Activated CD8-positive, alpha-beta T cell treated with anti-CD3 and anti-CD28 coated beads for 36 hours (primary cell): ENCODE measurements around the gene CCNJL. TPM values are rescaled to one million over a fixed set of nuclear protein-coding genes. Genes with fewer than 3 reads are reported as not detected.

Source experiments
- ATAC-seq: fragments of 200-7000 bp; cut with Tn5 transposase; one replicate; pipeline ENCODE4 v1.10.0; 2021; ENCODE audit warnings: mild to moderate bottlenecking, moderate library complexity
- CTCF ChIA-PET: fragments of 350-600 bp; sonication (Branson Sonifier 250); formaldehyde crosslinking; loops from one replicate; lab custom pipeline; 2021; ENCODE audit warnings: antibody characterized with exemption; lab: Charles Lee
- POLR2A ChIA-PET: fragments of 350-600 bp; sonication (Branson Sonifier 250); formaldehyde crosslinking; loops from one replicate; lab custom pipeline; 2021; ENCODE audit warnings: antibody characterized with exemption; lab: Charles Lee
- DNase-seq: peaks from one replicate; pipeline ENCODE4 v3.0.0-alpha.2; 2020
- H3K27ac Mint-ChIP-seq: one replicate; pipeline ENCODE4 v1.8.0; 2021; ENCODE audit warnings: mild to moderate bottlenecking, mixed read lengths
- H3K27me3 Mint-ChIP-seq: one replicate; pipeline ENCODE4 v1.8.0; 2021; ENCODE audit warnings: mixed read lengths
- H3K36me3 Mint-ChIP-seq: one replicate; pipeline ENCODE4 v1.8.0; 2021; ENCODE audit warnings: low read depth, mixed read lengths
- H3K4me1 Mint-ChIP-seq: one replicate; pipeline ENCODE4 v1.8.0; 2021; ENCODE audit warnings: low read depth, mixed read lengths
- H3K4me3 Mint-ChIP-seq: one replicate; pipeline ENCODE4 v1.8.0; 2021; ENCODE audit warnings: mild to moderate bottlenecking, moderate library complexity, mixed read lengths
- H3K9me3 Mint-ChIP-seq: one replicate; pipeline ENCODE4 v1.8.0; 2021; ENCODE audit warnings: mixed read lengths
- intact Hi-C: fragments of 100-400 bp; cut with micrococcal nuclease; formaldehyde crosslinking; loops from one replicate; pipeline ENCODE4 v1.10.0; 2022
- total RNA-seq, 2 experiments: library from RNA; stranded (reverse); gene quantifications; one replicate each; pipeline ENCODE4 v1.2.3, GENCODE V29; 2021
- TF ChIP-seq, protein P1 (sequence below): fragments of 200-600 bp; IDR thresholded peaks from one replicate; pipeline ENCODE4 v1.8.0; 2022; ENCODE audit warnings: antibody characterized with exemption, mild to moderate bottlenecking

Gene CCNJL, protein sequence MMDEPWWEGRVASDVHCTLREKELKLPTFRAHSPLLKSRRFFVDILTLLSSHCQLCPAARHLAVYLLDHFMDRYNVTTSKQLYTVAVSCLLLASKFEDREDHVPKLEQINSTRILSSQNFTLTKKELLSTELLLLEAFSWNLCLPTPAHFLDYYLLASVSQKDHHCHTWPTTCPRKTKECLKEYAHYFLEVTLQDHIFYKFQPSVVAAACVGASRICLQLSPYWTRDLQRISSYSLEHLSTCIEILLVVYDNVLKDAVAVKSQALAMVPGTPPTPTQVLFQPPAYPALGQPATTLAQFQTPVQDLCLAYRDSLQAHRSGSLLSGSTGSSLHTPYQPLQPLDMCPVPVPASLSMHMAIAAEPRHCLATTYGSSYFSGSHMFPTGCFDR
- total RNA-seq = not detected

DNA sequence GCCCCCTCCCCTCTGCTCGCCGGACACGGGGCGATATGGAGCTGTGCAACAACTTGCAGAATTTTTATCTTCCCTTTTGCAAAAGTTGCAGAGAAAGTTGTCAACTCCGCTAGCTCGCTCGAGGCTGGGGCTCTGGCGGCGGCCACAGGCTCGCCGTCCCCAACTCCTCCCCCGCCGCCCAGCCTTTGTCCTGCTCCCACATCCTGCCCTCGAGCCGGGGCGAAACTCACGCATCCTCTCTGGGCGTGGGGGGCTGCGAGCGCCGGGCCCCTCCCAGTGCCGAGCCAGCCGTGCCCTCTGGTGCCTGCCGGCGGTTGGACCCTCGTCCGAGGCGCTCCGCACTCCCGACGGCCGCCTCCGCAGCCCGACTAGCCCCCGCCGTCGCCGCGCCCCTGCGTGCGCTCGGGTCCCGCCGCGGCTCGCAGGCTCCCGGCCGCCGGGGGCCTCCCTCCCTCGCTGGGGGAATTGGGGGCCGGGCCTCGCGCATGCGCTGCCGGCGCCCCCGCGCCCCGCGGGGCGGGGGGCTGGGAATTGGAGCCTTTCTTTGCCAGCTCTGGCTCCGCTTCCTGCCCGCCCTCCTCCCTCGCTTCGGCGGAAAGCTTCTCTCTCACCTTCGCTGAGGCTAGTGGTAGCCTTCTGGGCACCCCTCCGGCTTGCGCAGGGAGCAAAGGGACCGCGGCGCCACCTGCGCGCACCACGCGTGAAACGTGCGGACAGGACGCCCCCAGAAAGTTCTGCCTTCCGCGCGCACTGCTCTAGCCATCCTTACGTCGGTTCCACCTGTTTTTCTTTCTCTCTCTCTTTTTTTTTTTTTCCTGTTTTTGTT is at the start of gene CCNJL:
Gene CCNJL, minus strand, starts transcription at position 431 of the 826 bp plus-strand sequence. CDS start 641 bp downstream, outside the sequence.
- H3K9me3 Mint-ChIP-seq = no peaks in the 10 kb centered on the region
- intact Hi-C loops = no loop called here
- H3K27ac Mint-ChIP-seq = no peak within 1 kb of the TSS
- ATAC-seq (peak; percentile 61), DNase-seq (peak; percentile 23)
- peaks cover 54% of the 10 kb centered on the region for H3K27me3 Mint-ChIP-seq
- CTCF ChIA-PET = interaction anchor here (2.7 kb wide), 1 partner anchor 33 kb away, joined by 10 read pairs; no protein-coding TSS in a partner anchor
- TF ChIP-seq, protein P1, sequence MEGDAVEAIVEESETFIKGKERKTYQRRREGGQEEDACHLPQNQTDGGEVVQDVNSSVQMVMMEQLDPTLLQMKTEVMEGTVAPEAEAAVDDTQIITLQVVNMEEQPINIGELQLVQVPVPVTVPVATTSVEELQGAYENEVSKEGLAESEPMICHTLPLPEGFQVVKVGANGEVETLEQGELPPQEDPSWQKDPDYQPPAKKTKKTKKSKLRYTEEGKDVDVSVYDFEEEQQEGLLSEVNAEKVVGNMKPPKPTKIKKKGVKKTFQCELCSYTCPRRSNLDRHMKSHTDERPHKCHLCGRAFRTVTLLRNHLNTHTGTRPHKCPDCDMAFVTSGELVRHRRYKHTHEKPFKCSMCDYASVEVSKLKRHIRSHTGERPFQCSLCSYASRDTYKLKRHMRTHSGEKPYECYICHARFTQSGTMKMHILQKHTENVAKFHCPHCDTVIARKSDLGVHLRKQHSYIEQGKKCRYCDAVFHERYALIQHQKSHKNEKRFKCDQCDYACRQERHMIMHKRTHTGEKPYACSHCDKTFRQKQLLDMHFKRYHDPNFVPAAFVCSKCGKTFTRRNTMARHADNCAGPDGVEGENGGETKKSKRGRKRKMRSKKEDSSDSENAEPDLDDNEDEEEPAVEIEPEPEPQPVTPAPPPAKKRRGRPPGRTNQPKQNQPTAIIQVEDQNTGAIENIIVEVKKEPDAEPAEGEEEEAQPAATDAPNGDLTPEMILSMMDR = no peak
- POLR2A ChIA-PET = no interaction called here
- peaks cover 8% of the 10 kb centered on the region for H3K4me1 Mint-ChIP-seq
- H3K4me3 Mint-ChIP-seq = peak within 1 kb of the TSS; percentile 68
- H3K36me3 Mint-ChIP-seq = no peaks in the 10 kb centered on the region

DNA sequence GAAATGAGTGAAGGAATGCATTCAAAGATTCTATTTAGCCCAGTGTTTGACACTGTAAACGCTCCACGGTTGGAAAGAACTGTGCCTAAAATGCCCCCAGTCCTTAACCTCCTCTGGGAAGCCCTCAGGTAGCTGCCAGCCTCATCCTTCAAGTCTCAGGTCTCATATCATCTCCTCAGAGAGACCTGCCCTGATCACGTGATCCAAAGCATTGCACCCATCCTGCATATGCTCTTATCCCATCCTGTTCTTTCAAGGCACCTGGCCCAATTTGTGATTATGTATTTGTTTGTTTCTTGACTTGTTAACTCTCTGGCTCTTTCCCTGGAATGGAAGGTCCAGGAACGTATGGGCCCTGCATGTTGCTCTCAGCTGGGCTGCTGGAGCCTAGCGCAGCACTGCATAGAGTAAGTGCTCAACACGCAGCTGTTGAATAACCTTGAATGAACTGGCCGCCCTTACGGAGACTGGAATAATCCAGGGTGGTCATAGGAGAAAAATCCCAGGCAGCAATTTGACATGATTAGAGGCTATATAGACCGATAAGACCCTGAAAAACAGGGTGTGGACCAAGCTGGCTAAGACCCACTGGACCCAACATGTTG is 49.4 kb upstream of the CCNJL start:
- CTCF ChIA-PET = no interaction called here
- ATAC-seq (no peak), DNase-seq (no peak)
- Mint-ChIP-seq H3K27me3 (peaks cover 8% of the 10 kb centered on the region), H3K36me3 (no peaks in the 10 kb centered on the region), H3K27ac (no peak overlapping the region), H3K9me3 (no peaks in the 10 kb centered on the region), H3K4me3 (no peak overlapping the region), H3K4me1 (no peaks in the 10 kb centered on the region)
- intact Hi-C loops = no loop called here
- TF ChIP-seq, protein P1 = no peak
- POLR2A ChIA-PET = no interaction called here

DNA sequence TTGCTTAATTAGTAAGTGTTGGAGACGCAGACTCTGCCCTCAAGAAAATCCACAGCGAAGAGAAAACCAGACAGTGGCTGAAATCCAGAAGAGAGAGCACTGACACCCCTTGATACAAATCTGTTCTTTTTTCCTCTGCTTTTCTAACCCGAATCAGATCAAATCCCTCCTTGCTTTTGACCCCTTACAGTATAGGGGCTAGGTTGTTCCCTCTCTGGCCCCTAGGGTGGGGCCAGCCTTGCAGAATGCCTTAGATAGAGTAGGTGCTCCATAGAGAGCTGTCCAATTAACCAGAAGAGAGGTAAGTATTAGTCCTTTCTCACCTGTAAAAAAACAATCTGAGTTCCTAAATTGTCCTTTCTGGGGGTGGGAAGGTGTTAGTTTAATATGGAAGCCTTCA is 47.9 kb upstream of the CCNJL start:
- H3K27me3 Mint-ChIP-seq = peaks cover 3% of the 10 kb centered on the region
- CTCF ChIA-PET = interaction anchor here (1.6 to 2.7 kb wide), 2 partner anchors 15 to 16 kb away, joined by 3 to 12 read pairs; no protein-coding TSS in a partner anchor
- TF ChIP-seq, protein P1 = no peak
- POLR2A ChIA-PET = no interaction called here
- no peaks in the 10 kb centered on the region for H3K4me1 Mint-ChIP-seq
- no peaks in the 10 kb centered on the region for H3K9me3 Mint-ChIP-seq
- no peaks in the 10 kb centered on the region for H3K36me3 Mint-ChIP-seq
- no peak overlapping the region for H3K4me3 Mint-ChIP-seq
- no peak for DNase-seq
- intact Hi-C loops = no loop called here
- no peak for ATAC-seq
- H3K27ac Mint-ChIP-seq = no peak overlapping the region

DNA sequence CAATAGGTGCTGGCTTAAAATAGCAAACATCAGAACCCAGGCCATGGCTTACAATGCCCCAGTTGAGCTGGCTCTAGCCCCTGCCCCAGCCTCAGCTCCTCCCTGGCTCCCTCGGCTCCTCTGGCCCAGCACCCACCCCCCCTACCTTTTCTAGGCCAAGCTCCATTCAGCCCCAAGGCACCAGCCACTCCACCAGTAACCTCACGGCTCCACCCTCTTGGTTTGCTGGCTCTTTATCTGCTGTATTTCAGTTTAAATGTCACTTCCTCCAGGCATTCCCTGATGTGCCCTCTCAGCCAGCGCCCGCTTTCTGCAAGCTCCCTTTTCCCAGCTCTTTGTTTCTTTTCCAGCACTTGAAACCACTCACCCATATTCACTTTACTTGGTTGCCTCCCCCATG is 47.5 kb upstream of the CCNJL start:
- CTCF ChIA-PET = interaction anchor here (1.6 to 2.7 kb wide), 2 partner anchors 14 to 16 kb away, joined by 3 to 12 read pairs; no protein-coding TSS in a partner anchor
- no peak overlapping the region for H3K4me3 Mint-ChIP-seq
- H3K4me1 Mint-ChIP-seq = no peaks in the 10 kb centered on the region
- ATAC-seq (no peak), DNase-seq (no peak)
- no peaks in the 10 kb centered on the region for H3K36me3 Mint-ChIP-seq
- intact Hi-C loops = no loop called here
- H3K27me3 Mint-ChIP-seq = peaks cover under 1% of the 10 kb centered on the region
- POLR2A ChIA-PET = no interaction called here
- H3K9me3 Mint-ChIP-seq = no peaks in the 10 kb centered on the region
- no peak overlapping the region for H3K27ac Mint-ChIP-seq
- TF ChIP-seq, protein P1 = no peak
